ENCODE results near the gene SLC16A13. TPM values are rescaled to one million over a fixed set of nuclear protein-coding genes. Genes with fewer than 3 reads are reported as not detected.
"Not testable (repeated sequence)": the region's sequence is repeated elsewhere in the genome, so short reads cannot be mapped to it uniquely, and the experiment has no call there.

Gene SLC16A13
- total RNA-seq = 1 to 10 TPM in 2 of 4 donors, under 1 TPM in 2; 0.22 to 1.8 (median 1.1) TPM

DNA sequence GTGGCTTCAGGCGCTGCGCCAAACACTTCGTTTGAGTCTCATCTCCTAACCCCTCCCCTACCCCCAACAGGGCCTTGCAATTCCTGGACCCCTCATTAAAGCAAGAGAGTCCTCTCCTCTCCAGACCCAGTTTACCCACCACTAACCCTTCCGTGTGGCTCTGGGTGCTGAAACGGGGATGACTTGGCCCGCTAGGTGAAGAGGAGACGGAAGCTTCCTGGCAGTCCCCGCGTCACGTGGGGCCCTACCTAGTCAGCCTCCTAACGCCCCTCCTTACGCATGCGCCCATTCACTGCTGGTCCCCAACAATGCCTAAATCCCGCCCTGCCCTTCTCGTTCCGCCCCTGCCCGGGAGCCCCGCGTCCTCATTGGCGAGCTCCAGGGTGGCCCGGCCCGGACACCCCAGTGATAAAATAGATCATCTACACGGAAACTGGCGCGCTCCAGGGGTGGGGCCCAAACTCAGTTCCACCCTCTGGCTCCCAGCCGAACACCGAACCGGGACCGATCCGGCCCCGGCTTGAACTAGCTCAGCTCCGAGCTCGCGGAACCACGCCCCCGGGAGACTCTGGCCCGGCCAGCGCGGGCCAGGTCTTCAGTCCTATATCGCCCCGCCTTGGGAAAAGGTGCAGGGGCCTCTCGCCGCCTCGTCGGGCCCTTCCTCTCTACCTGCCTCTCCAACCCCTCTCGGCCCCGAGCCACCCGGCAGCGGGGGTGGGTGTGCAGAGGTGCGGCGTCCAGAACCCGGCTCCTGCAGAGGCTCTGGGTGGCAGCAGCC is at the start of gene SLC16A13:
TSS of gene SLC16A13 (plus strand) at position 425 of the 778 bp plus-strand sequence. CDS start 368 bp downstream, outside the sequence.
- Histone ChIP-seq H3K36me3 (no peaks in the 10 kb centered on the region), H3K9me3 (no peaks in the 10 kb centered on the region), H3K27ac (peak within 1 kb of the TSS in 3 of 4 donors; percentile 74 to 91 (median 79)), H3K4me3 (peak within 1 kb of the TSS; percentile 36 to 68 (median 48)), H3K27me3 (peaks cover 0 to 34% of the 10 kb centered on the region in 2 donors), H3K4me1 (peaks cover 0 to 12% (median 5%) of the 10 kb centered on the region in 4 donors)
- TF ChIP-seq POLR2A (IDR thresholded peaks at IDR 0.05) = peak in 1 of 2 donors; percentile 53
- peak in 1 of 2 donors; percentile 64 for TF ChIP-seq EP300 (IDR thresholded peaks at IDR 0.05)
- TF ChIP-seq, protein P1, sequence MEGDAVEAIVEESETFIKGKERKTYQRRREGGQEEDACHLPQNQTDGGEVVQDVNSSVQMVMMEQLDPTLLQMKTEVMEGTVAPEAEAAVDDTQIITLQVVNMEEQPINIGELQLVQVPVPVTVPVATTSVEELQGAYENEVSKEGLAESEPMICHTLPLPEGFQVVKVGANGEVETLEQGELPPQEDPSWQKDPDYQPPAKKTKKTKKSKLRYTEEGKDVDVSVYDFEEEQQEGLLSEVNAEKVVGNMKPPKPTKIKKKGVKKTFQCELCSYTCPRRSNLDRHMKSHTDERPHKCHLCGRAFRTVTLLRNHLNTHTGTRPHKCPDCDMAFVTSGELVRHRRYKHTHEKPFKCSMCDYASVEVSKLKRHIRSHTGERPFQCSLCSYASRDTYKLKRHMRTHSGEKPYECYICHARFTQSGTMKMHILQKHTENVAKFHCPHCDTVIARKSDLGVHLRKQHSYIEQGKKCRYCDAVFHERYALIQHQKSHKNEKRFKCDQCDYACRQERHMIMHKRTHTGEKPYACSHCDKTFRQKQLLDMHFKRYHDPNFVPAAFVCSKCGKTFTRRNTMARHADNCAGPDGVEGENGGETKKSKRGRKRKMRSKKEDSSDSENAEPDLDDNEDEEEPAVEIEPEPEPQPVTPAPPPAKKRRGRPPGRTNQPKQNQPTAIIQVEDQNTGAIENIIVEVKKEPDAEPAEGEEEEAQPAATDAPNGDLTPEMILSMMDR (IDR thresholded peaks at IDR 0.05) = no peak
- WGBS, 2 donors = 1% methylated on average over 23 to 51 of the region's 52 CpGs
- peak; percentile 76 to 84 for DNase-seq (ENCODE audit: low spot score in 2 of 2)

DNA sequence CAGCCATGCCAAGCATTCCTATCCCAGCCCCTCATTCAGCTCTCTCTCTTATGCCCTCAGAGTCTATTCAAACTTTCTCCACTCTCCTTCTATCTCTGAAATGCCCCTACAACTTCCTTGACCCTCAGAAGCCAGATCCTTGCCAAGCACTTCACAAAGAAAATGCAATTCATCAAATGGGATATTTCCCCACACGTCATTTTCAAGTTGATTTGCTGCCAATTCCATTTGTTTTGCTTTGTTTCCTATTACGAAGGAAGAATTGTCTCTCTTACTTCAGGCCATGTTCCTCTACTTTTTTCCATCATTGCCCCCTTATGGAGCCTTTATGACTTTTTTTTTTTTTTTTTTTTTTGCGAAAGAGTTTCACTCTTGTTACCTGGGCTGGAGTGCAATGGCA is 49.1 kb upstream of the SLC16A13 start:
- H3K9me3 ChIP-seq = peaks cover 0 to 6% (median 0%) of the 10 kb centered on the region in 4 donors
- H3K4me1 ChIP-seq = no peaks in the 10 kb centered on the region
- H3K4me3 ChIP-seq = no peak overlapping the region
- H3K27me3 ChIP-seq = no peaks in the 10 kb centered on the region
- TF ChIP-seq, protein P1 (IDR thresholded peaks at IDR 0.05) = no peak
- TF ChIP-seq EP300 (IDR thresholded peaks at IDR 0.05) (no peak), POLR2A (IDR thresholded peaks at IDR 0.05) (no peak)
- H3K27ac ChIP-seq = no peak overlapping the region
- 36 to 42% methylated on average over 3 of the region's 3 CpGs for WGBS, 2 donors
- DNase-seq (ENCODE audit: low spot score in 2 of 2) = no peak
- H3K36me3 ChIP-seq = peaks cover 0 to 3% (median 0%) of the 10 kb centered on the region in 3 donors

DNA sequence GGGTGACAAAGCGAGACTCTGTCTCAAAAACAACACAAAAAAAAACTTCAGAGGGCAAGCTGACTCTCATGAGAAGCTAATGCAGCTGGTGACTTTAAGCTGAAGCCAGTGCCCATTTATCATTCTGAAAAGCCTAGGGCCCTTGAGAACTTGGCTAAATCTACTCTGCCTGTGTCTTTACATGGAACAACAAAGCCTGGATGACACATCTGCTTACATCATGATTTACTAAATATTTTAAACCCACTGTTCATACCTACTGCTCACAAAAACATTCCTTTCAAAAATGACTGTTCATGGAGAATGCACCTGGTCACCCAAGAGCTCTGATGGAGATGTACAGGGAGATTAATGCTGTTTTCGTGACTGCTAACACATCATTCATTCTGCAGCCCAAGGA is 46.0 kb upstream of the SLC16A13 start:
- peaks cover 0 to 6% (median 0%) of the 10 kb centered on the region in 4 donors for H3K9me3 ChIP-seq
- TF ChIP-seq, protein P1 (IDR thresholded peaks at IDR 0.05) = no peak
- TF ChIP-seq EP300 (IDR thresholded peaks at IDR 0.05) = no peak
- TF ChIP-seq POLR2A (IDR thresholded peaks at IDR 0.05) = no peak
- H3K4me3 ChIP-seq = no peak overlapping the region
- DNase-seq (ENCODE audit: low spot score in 2 of 2) = no peak
- H3K27me3 ChIP-seq = no peaks in the 10 kb centered on the region
- WGBS, 2 donors = 91 to 92% methylated on average over 2 of the region's 2 CpGs
- no peaks in the 10 kb centered on the region for H3K4me1 ChIP-seq
- H3K27ac ChIP-seq = no peak overlapping the region
- H3K36me3 ChIP-seq = peaks cover 0 to 3% (median 0%) of the 10 kb centered on the region in 3 donors

DNA sequence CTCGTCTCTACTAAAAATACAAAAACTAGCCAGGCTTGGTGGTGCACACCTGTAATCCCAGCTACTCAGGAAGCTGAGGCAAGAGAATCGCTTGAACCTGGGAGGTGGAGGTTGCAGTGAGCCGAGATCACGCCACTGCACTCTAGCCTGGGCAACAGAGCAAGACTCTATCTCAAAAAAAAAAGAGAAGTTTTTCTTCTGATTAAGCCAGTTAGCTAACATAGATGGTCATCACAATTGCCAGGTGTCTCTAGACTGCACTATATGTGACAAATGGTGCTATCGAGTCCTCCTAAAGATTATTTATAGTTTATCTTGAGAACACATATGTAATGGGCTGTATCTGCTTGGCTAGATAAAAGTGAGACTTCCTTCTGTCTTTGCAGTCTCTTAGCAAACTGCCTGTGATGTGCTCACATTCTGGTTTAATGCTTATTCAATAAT is 42.2 kb upstream of the SLC16A13 start:
- DNase-seq (ENCODE audit: low spot score in 2 of 2); H3K27me3 ChIP-seq; H3K9me3 ChIP-seq; H3K27ac ChIP-seq; H3K4me3 ChIP-seq: not testable (repeated sequence)
- Histone ChIP-seq H3K36me3 (peaks cover 0 to 21% (median 0%) of the 10 kb centered on the region in 3 donors), H3K4me1 (peaks cover 0 to 15% (median 4%) of the 10 kb centered on the region in 4 donors)
- WGBS, 2 donors = 85% methylated on average over 5 of the region's 5 CpGs

GRCh38 chr17:6994118-6994598 is 41.7 kb upstream of the SLC16A13 start:
- Histone ChIP-seq H3K4me1 (peaks cover 0 to 15% (median 4%) of the 10 kb centered on the region in 4 donors), H3K27ac (no peak overlapping the region), H3K9me3 (peaks cover 0 to 4% (median 0%) of the 10 kb centered on the region in 4 donors), H3K27me3 (peaks cover 0 to 7% of the 10 kb centered on the region in 2 donors), H3K4me3 (no peak overlapping the region), H3K36me3 (peaks cover 0 to 26% (median under 1%) of the 10 kb centered on the region in 3 donors)
- WGBS, 2 donors = 83 to 86% methylated on average over 10 of the region's 10 CpGs
- no peak for TF ChIP-seq EP300 (IDR thresholded peaks at IDR 0.05)
- no peak for TF ChIP-seq POLR2A (IDR thresholded peaks at IDR 0.05)
- TF ChIP-seq, protein P1 (IDR thresholded peaks at IDR 0.05) = no peak
- no peak for DNase-seq (ENCODE audit: low spot score in 2 of 2)

Measured in tibial nerve (tissue), 4 donors.